Measurements from ENCODE around the gene OPN1SW.

Gene OPN1SW

DNA sequence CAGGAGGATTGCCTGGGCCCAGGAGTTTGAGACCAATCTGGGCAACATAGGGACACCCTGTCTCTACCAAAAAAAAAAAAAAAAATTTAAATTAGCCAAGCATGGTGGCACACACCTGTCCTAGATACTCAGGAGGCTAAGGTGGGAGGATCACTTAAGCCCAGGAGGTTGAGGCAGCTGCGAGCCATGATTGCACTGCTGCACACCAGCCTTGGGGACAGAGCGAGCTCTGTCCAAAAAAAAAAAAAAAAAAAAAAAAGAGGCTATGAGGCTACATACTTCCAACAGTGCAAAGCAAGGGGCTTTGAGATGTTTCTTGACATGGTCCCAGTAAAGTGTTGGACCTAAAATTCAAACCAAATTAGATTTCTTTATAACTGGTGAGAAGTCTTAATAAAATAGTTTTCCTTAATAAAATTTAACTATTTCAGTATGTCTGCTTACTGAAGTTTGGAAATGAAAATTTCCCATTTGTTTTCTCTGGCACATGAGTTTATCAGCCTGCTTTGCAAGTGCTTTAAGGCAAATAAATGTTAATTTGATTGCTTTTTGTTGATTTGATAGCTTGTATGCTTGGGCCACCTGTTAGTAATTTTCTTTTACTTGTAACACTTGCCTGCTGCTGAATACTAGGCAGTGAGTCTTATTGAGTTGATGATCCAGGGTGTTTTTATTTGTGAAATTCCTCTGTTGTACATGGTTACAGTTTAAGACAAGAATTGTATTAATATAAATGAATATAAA lies 20.3 kb downstream of the OPN1SW start:
- peaks cover 11% of the 10 kb centered on the region for H3K36me3 ChIP-seq (ENCODE audit: control insufficient read depth, insufficient read depth, low read length)
- no CpG with 5 or more reads among the region's 2 CpGs for WGBS (ENCODE audit: extremely low coverage, insufficient coverage, low lambda C conversion rate)

GRCh38 chr7:128752251-128752650 lies 23.3 kb downstream of the OPN1SW start:
- H3K79me1 ChIP-seq (ENCODE audit: low read length), result peaks cover 21% of the 10 kb centered on the region
- no peak overlapping the region for H3K4me2 ChIP-seq (ENCODE audit: low read length)
- H3K23ac ChIP-seq (ENCODE audit: low read length), result no peak overlapping the region
- no peak overlapping the region for H3K27ac ChIP-seq (ENCODE audit: low read depth, low read length)
- no peak overlapping the region for H4K5ac ChIP-seq (ENCODE audit: low read length)
- H4K8ac ChIP-seq (ENCODE audit: low read depth, low read length), result no peak overlapping the region
- no peak overlapping the region for H2BK5ac ChIP-seq (ENCODE audit: low read length)
- no peak overlapping the region for H3K4ac ChIP-seq (ENCODE audit: low read depth, low read length)
- no peaks in the 10 kb centered on the region for H3K27me3 ChIP-seq (ENCODE audit: insufficient read depth, low read length, poor library complexity)
- no peak overlapping the region for H3K4me3 ChIP-seq (ENCODE audit: low read length)
- H2BK120ac ChIP-seq (ENCODE audit: low read depth, low read length), result no peak overlapping the region
- WGBS (ENCODE audit: extremely low coverage, insufficient coverage, low lambda C conversion rate), result no CpG with 5 or more reads among the region's 1 CpG
- no peak for DNase-seq
- H2AK5ac ChIP-seq (ENCODE audit: low read length), result no peak overlapping the region
- no peak overlapping the region for H3K9ac ChIP-seq (ENCODE audit: low read length)
- H3K4me1 ChIP-seq (ENCODE audit: control insufficient read depth, low read depth, low read length), result no peaks in the 10 kb centered on the region
- peaks cover 18% of the 10 kb centered on the region for H3K79me2 ChIP-seq (ENCODE audit: control insufficient read depth, insufficient read depth, low read length)
- H2BK15ac ChIP-seq (replicated peaks; ENCODE audit: low read depth), result no peak overlapping the region
- H3K18ac ChIP-seq (ENCODE audit: low read length), result no peak overlapping the region
- peaks cover 16% of the 10 kb centered on the region for H3K36me3 ChIP-seq (ENCODE audit: control insufficient read depth, insufficient read depth, low read length)
- no peak overlapping the region for H3K56ac ChIP-seq (ENCODE audit: low read length)

More for the DNA sequence above, 20.3 kb downstream of the OPN1SW start:
- Histone ChIP-seq H3K4me3 (ENCODE audit: low read length) (no peak overlapping the region), H2BK5ac (ENCODE audit: low read length) (no peak overlapping the region), H2BK120ac (ENCODE audit: low read depth, low read length) (no peak overlapping the region), H3K18ac (ENCODE audit: low read length) (no peak overlapping the region), H3K79me2 (ENCODE audit: control insufficient read depth, insufficient read depth, low read length) (peaks cover 8% of the 10 kb centered on the region), H4K5ac (ENCODE audit: low read length) (no peak overlapping the region), H3K23ac (ENCODE audit: low read length) (no peak overlapping the region), H3K27ac (ENCODE audit: low read depth, low read length) (no peak overlapping the region), H3K27me3 (ENCODE audit: insufficient read depth, low read length, poor library complexity) (no peaks in the 10 kb centered on the region), H3K56ac (ENCODE audit: low read length) (no peak overlapping the region), H3K9ac (ENCODE audit: low read length) (no peak overlapping the region), H2BK15ac (replicated peaks; ENCODE audit: low read depth) (no peak overlapping the region), H3K4me2 (ENCODE audit: low read length) (no peak overlapping the region), H3K4ac (ENCODE audit: low read depth, low read length) (no peak overlapping the region), H2AK5ac (ENCODE audit: low read length) (no peak overlapping the region), H3K79me1 (ENCODE audit: low read length) (peaks cover 15% of the 10 kb centered on the region), H3K4me1 (ENCODE audit: control insufficient read depth, low read depth, low read length) (no peaks in the 10 kb centered on the region), H4K8ac (ENCODE audit: low read depth, low read length) (peak overlapping the region; percentile 56)
- no peak for DNase-seq

- Histone ChIP-seq H2AK5ac (ENCODE audit: low read length) (no peak overlapping the region), H3K79me1 (ENCODE audit: low read length) (peaks cover 13% of the 10 kb centered on the region), H3K23ac (ENCODE audit: low read length) (no peak overlapping the region), H2BK5ac (ENCODE audit: low read length) (no peak overlapping the region), H3K4me1 (ENCODE audit: control insufficient read depth, low read depth, low read length) (no peaks in the 10 kb centered on the region), H3K27ac (ENCODE audit: low read depth, low read length) (no peak overlapping the region), H3K36me3 (ENCODE audit: control insufficient read depth, insufficient read depth, low read length) (peaks cover 6% of the 10 kb centered on the region), H3K79me2 (ENCODE audit: control insufficient read depth, insufficient read depth, low read length) (peaks cover 46% of the 10 kb centered on the region), H3K4me3 (ENCODE audit: low read length) (no peak overlapping the region), H3K4me2 (ENCODE audit: low read length) (no peak overlapping the region), H3K27me3 (ENCODE audit: insufficient read depth, low read length, poor library complexity) (no peaks in the 10 kb centered on the region), H4K5ac (ENCODE audit: low read length) (no peak overlapping the region), H3K9ac (ENCODE audit: low read length) (no peak overlapping the region), H3K56ac (ENCODE audit: low read length) (no peak overlapping the region), H3K18ac (ENCODE audit: low read length) (no peak overlapping the region), H3K4ac (ENCODE audit: low read depth, low read length) (no peak overlapping the region), H4K8ac (ENCODE audit: low read depth, low read length) (no peak overlapping the region), H2BK15ac (replicated peaks; ENCODE audit: low read depth) (no peak overlapping the region), H2BK120ac (ENCODE audit: low read depth, low read length) (no peak overlapping the region)
- DNase-seq, result no peak
- no CpG with 5 or more reads among the region's 6 CpGs for WGBS (ENCODE audit: extremely low coverage, insufficient coverage, low lambda C conversion rate)
Measured at GRCh38 chr7:128747327-128748079, 28.1 kb downstream of the OPN1SW start.

DNA sequence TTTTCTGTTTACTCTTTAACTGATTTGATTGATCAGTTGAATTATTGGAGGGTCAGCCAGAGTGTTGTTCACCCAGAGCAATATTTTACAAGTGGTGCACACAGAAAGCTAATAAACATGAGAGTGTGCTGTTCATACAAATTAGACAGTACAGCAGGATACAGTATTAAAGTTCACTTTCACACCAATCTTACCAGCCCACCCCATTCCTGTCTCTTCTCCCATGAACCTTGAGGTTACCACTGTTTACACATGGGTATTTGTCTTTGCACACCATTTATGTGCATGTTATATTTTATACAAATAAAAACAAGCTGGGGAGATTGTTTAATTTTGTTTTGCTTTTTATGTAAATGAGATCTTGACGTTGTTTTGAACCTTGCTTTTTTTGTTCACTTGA lies 29.9 kb downstream of the OPN1SW start:
- Histone ChIP-seq H3K79me2 (ENCODE audit: control insufficient read depth, insufficient read depth, low read length) (peaks cover 63% of the 10 kb centered on the region), H2AK5ac (ENCODE audit: low read length) (no peak overlapping the region), H2BK5ac (ENCODE audit: low read length) (no peak overlapping the region), H3K27ac (ENCODE audit: low read depth, low read length) (no peak overlapping the region), H3K18ac (ENCODE audit: low read length) (no peak overlapping the region), H2BK15ac (replicated peaks; ENCODE audit: low read depth) (no peak overlapping the region), H3K36me3 (ENCODE audit: control insufficient read depth, insufficient read depth, low read length) (peaks cover 6% of the 10 kb centered on the region), H2BK120ac (ENCODE audit: low read depth, low read length) (no peak overlapping the region), H3K4me3 (ENCODE audit: low read length) (no peak overlapping the region), H3K23ac (ENCODE audit: low read length) (no peak overlapping the region), H4K5ac (ENCODE audit: low read length) (no peak overlapping the region), H3K27me3 (ENCODE audit: insufficient read depth, low read length, poor library complexity) (no peaks in the 10 kb centered on the region), H3K4me1 (ENCODE audit: control insufficient read depth, low read depth, low read length) (peaks cover 2% of the 10 kb centered on the region), H3K4ac (ENCODE audit: low read depth, low read length) (no peak overlapping the region), H3K9ac (ENCODE audit: low read length) (no peak overlapping the region), H3K4me2 (ENCODE audit: low read length) (no peak overlapping the region), H3K56ac (ENCODE audit: low read length) (no peak overlapping the region), H4K8ac (ENCODE audit: low read depth, low read length) (no peak overlapping the region), H3K79me1 (ENCODE audit: low read length) (peaks cover 16% of the 10 kb centered on the region)
- WGBS (ENCODE audit: extremely low coverage, insufficient coverage, low lambda C conversion rate), result no CpG with 5 or more reads among the region's 1 CpG
- no peak for DNase-seq

DNA sequence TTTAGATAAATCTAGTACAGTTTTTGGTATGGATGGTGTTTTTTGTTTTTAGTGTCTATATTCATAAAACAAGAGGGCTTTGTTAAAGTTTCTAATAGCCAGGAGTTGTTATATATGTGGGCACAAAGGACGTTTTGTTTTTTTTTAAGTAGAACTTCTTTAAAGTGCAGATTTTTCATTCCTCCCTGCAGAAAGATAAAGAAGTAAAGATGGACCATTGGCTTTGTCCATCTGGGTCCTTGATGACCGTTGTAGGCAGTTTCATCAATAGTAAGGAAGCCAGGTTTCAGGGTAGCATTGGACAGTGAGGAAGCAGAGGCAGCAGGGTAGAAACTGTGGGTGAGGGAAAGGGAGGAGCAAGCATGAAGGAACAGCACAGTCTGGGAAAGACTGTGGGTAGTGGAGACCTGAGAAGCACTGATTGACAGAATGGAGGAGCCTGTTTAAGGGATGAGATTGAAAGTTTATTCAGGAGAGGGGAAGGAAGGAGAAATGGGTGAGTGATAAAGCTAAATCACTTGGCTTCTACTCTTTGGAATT lies 31.2 kb downstream of the OPN1SW start:
- H3K27ac ChIP-seq (ENCODE audit: low read depth, low read length), result no peak overlapping the region

More for the DNA sequence above, 31.2 kb downstream of the OPN1SW start:
- no peak overlapping the region for H4K8ac ChIP-seq (ENCODE audit: low read depth, low read length)
- no peak overlapping the region for H3K4me2 ChIP-seq (ENCODE audit: low read length)
- H3K4me3 ChIP-seq (ENCODE audit: low read length), result no peak overlapping the region
- H3K4ac ChIP-seq (ENCODE audit: low read depth, low read length), result no peak overlapping the region
- no peak overlapping the region for H3K23ac ChIP-seq (ENCODE audit: low read length)
- peaks cover 2% of the 10 kb centered on the region for H3K4me1 ChIP-seq (ENCODE audit: control insufficient read depth, low read depth, low read length)
- H3K79me1 ChIP-seq (ENCODE audit: low read length), result peaks cover 19% of the 10 kb centered on the region
- H3K9ac ChIP-seq (ENCODE audit: low read length), result no peak overlapping the region
- H4K5ac ChIP-seq (ENCODE audit: low read length), result no peak overlapping the region
- H2BK120ac ChIP-seq (ENCODE audit: low read depth, low read length), result no peak overlapping the region
- no peaks in the 10 kb centered on the region for H3K27me3 ChIP-seq (ENCODE audit: insufficient read depth, low read length, poor library complexity)
- H3K79me2 ChIP-seq (ENCODE audit: control insufficient read depth, insufficient read depth, low read length), result peaks cover 75% of the 10 kb centered on the region
- H2BK5ac ChIP-seq (ENCODE audit: low read length), result no peak overlapping the region
- WGBS (ENCODE audit: extremely low coverage, insufficient coverage, low lambda C conversion rate), result no CpG with 5 or more reads among the region's 2 CpGs
- no peak overlapping the region for H3K18ac ChIP-seq (ENCODE audit: low read length)
- peaks cover 6% of the 10 kb centered on the region for H3K36me3 ChIP-seq (ENCODE audit: control insufficient read depth, insufficient read depth, low read length)
- no peak overlapping the region for H2BK15ac ChIP-seq (replicated peaks; ENCODE audit: low read depth)
- no peak for DNase-seq
- no peak overlapping the region for H3K56ac ChIP-seq (ENCODE audit: low read length)
- H2AK5ac ChIP-seq (ENCODE audit: low read length), result no peak overlapping the region

Measured in mesendoderm (in vitro differentiated cells).